SK-N-SH (cell line): ENCODE data around the gene SFPQ. TPM values are rescaled to one million over a fixed set of nuclear protein-coding genes. Genes with fewer than 3 reads are reported as not detected.
"Not testable (repeated sequence)": the region's sequence is repeated elsewhere in the genome, so short reads cannot be mapped to it uniquely, and the experiment has no call there.

ENCODE experiments used
- CTCF ChIA-PET: fragments of 300-600, 350-600 bp; formaldehyde crosslinking; extraction: SDS; loops from one replicate; lab custom pipeline; 2021; lab: Yijun Ruan, JAX
- POLR2A ChIA-PET: fragments of 350-600 bp; sonication (Branson Sonifier 250); formaldehyde crosslinking; extraction: SDS; loops from one replicate; lab custom pipeline; 2020; ENCODE audit warnings: antibody characterized with exemption, inconsistent platforms; lab: Yijun Ruan, JAX
- DNase-seq: peaks from one replicate; pipeline ENCODE4 v3.0.0; 2012
- H2AFZ ChIP-seq: fragments of 200-600 bp; sonication (generic); 2 replicates; pipeline ENCODE4 v1.8.1; 2016; ENCODE audit warnings: antibody characterized with exemption, mild to moderate bottlenecking, low read depth
- H3F3A ChIP-seq: fragments of 200-600 bp; sonication (generic); replicated peaks from 2 replicates; pipeline ENCODE3; 2016; ENCODE audit warnings: antibody characterized with exemption, mild to moderate bottlenecking; ENCODE audit not compliant: insufficient read depth
- H3K27ac ChIP-seq, 2 experiments: fragments of 200-500 bp in 1 of 2; fragments of 200-600 bp in 1 of 2; sonication (Bioruptor generic) in 1 of 2; sonication (generic), shearing (Covaris generic) in 1 of 2; 2 replicates each; pipeline versions ENCODE4 v1.5.1 to v1.6.1; 2014 to 2016; ENCODE audit warnings: low read depth in 2 of 2, inconsistent platforms in 1 of 2, low read length in 1 of 2, mild to moderate bottlenecking in 1 of 2, mixed read lengths in 1 of 2
- H3K27me3 ChIP-seq: fragments of 200-600 bp; sonication (generic), shearing (Covaris generic); 2 replicates; pipeline ENCODE4 v1.6.1; 2016; ENCODE audit warnings: mixed run types; ENCODE audit not compliant: insufficient read depth
- H3K36me3 ChIP-seq, 2 experiments: fragments of 200-500 bp in 1 of 2; fragments of 200-600 bp in 1 of 2; sonication (Bioruptor generic) in 1 of 2; sonication (generic) in 1 of 2; replicated peaks in 1 of 2; 2 replicates each; pipeline versions ENCODE3 to v1.5.1; 2014 to 2016; ENCODE audit warnings: low read length in 1 of 2, mild to moderate bottlenecking in 1 of 2; ENCODE audit not compliant: insufficient read depth in 2 of 2, control insufficient read depth in 1 of 2
- H3K4me1 ChIP-seq, 2 experiments: fragments of 200-500 bp in 1 of 2; fragments of 200-600 bp in 1 of 2; sonication (Bioruptor generic) in 1 of 2; sonication (generic), shearing (Covaris generic) in 1 of 2; 2 replicates each; pipeline versions ENCODE4 v1.5.1 to v1.6.1; 2014 to 2016; ENCODE audit warnings: low read depth in 1 of 2, low read length in 1 of 2, mixed run types in 1 of 2; ENCODE audit not compliant: insufficient read depth in 2 of 2, control insufficient read depth in 1 of 2
- H3K4me2 ChIP-seq: fragments of 200-600 bp; sonication (generic), shearing (Covaris generic); 2 replicates; pipeline ENCODE4 v1.6.1; 2017; ENCODE audit warnings: mixed run types
- H3K4me3 ChIP-seq, 2 experiments: fragments of 200-500 bp in 1 of 2; fragments of 200-600 bp in 1 of 2; sonication (Bioruptor generic) in 1 of 2; sonication (generic), shearing (Covaris generic) in 1 of 2; 2 replicates each; pipeline versions ENCODE4 v1.5.1 to v1.8.1; 2014 to 2016; ENCODE audit warnings: low read depth in 2 of 2, inconsistent platforms in 1 of 2, low read length in 1 of 2, mild to moderate bottlenecking in 1 of 2, mixed read lengths in 1 of 2, moderate library complexity in 1 of 2
- H3K79me2 ChIP-seq: fragments of 200-600 bp; sonication (generic); 2 replicates; pipeline ENCODE4 v1.8.1; 2017; ENCODE audit warnings: mild to moderate bottlenecking; ENCODE audit not compliant: insufficient read depth
- H3K9ac ChIP-seq: fragments of 200-600 bp; sonication (generic); 2 replicates; pipeline ENCODE4 v1.6.1; 2017; ENCODE audit warnings: mixed run types
- H3K9me2 ChIP-seq: fragments of 200-600 bp; sonication (generic); 2 replicates; pipeline ENCODE4 v1.6.1; 2017; ENCODE audit warnings: mixed run types
- H3K9me3 ChIP-seq: fragments of 200-600 bp; sonication (generic); 2 replicates; pipeline ENCODE4 v1.6.1; 2017; ENCODE audit warnings: mixed run types, mild to moderate bottlenecking, moderate library complexity
- H4K20me1 ChIP-seq: fragments of 200-600 bp; sonication (generic); 2 replicates; pipeline ENCODE4 v1.6.1; 2017; ENCODE audit warnings: mild to moderate bottlenecking, mixed run types; ENCODE audit not compliant: insufficient read depth
- MEF2A ChIP-seq: IDR thresholded peaks from 2 replicates; pipeline ENCODE4 v1.4.0; 2012; ENCODE audit warnings: low read depth, borderline replicate concordance
- WGBS: methylation state at CpG from one replicate; pipeline ENCODE4 v1.1.6; 2017; ENCODE audit warnings: low lambda C conversion rate; 5-methylcytosine and 5-hydroxymethylcytosine counted together
- polyA plus RNA-seq, 3 experiments: library from polyadenylated mRNA; depleted of rRNA; stranded (reverse); fragments of >200 nt; gene quantifications; 2 replicates each; pipeline ENCODE4 v1.2.3, GENCODE V29; 2012
- small RNA-seq, 7 experiments: library from RNA; depleted of rRNA; stranded (forward); fragments of <200 nt; gene quantifications; one replicate each; pipeline ENCODE3, GENCODE V24; 2012

Gene SFPQ
- polyA plus RNA-seq, 1 of the 3 experiments (the other 2 are of a cell fraction), result 85.6 TPM

DNA sequence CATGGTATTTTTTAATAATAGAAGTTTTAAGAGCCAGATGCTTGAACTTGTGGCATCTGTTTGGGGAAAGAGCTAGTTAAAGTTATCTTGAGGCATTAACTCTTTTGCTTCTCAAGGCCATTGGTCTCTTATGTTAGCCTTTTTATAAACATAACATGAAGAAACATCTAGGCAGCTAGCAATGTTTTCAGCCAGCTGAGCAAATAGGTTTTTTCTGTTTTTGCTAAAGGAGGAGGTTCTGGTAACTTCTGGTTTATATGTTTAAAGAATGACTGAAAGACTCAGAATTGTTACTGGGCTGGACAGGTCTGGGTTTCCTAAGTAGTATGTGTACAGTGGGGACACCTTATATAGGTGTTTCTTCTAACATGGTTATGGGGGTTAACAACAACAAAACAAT is 50.7 kb downstream of the SFPQ start:
- H3K9ac ChIP-seq, H3K4me3 ChIP-seq, H3K79me2 ChIP-seq, H2AFZ ChIP-seq, H3K36me3 ChIP-seq, H3K27me3 ChIP-seq, H3F3A ChIP-seq, H3K9me3 ChIP-seq, H3K9me2 ChIP-seq, CTCF ChIA-PET, H4K20me1 ChIP-seq, DNase-seq, POLR2A ChIA-PET, H3K27ac ChIP-seq, H3K4me2 ChIP-seq, H3K4me1 ChIP-seq: not testable (repeated sequence)

DNA sequence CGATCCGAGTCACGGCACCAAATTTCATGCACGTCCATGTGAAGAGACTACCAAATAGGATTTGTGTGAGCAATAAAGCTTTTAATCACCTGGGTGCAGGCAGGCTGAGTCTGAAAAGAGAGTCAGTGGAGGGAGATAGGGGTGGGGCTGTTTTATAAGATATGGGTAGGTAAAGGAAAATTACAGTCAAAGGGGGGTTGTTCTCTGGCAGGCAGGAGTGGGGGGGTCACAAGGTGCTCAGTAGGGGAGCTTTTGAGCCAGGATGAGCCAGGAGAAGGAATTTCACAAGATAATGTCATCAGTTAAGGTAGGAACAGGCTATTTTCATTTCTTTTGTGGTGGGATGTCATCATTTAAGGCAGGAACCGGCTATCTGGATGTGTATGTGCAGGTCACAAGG is 55.4 kb downstream of the SFPQ start:
- H3K9me2 ChIP-seq, H3K4me2 ChIP-seq, H3K4me3 ChIP-seq, H2AFZ ChIP-seq, H3K9ac ChIP-seq, H3K27ac ChIP-seq, CTCF ChIA-PET, H3F3A ChIP-seq, H3K27me3 ChIP-seq, H3K79me2 ChIP-seq, DNase-seq, H4K20me1 ChIP-seq, H3K9me3 ChIP-seq, H3K4me1 ChIP-seq, H3K36me3 ChIP-seq, POLR2A ChIA-PET: not testable (repeated sequence)
- WGBS, result 78% methylated on average over 5 of the region's 5 CpGs

DNA sequence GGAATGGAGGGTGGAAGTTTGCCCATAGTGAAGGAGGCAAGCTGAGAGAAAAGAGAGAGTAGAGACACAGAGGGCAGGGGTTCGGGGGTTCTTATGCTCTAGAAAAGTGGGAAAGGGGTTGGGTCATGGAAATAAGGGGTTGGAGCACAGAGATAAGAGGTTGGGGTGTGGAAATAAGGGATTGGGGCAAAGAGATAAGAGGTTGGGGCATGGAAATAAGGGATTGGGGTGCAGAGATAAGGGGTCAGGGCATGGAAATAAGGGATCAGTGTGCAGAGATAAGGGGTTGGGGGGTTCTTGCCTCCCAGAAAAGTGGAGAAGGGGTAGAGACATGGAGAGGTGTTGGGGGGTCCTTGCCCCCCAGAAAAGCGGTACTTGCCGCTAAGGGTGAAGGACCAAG is 56.2 kb downstream of the SFPQ start:
- CTCF ChIA-PET, result no interaction called here
- POLR2A ChIA-PET, result no interaction called here
- DNase-seq, result no peak
- WGBS, result 72% methylated on average over 3 of the region's 3 CpGs
- H3K4me1 ChIP-seq, result no peaks in the 10 kb centered on the region
- H4K20me1 ChIP-seq, result no peaks in the 10 kb centered on the region
- no peaks in the 10 kb centered on the region for H3K9me3 ChIP-seq
- no peaks in the 10 kb centered on the region for H3F3A ChIP-seq
- no peaks in the 10 kb centered on the region for H3K36me3 ChIP-seq
- no peaks in the 10 kb centered on the region for H3K9me2 ChIP-seq
- TF ChIP-seq MEF2A, result no peak
- H3K4me2 ChIP-seq, result no peak overlapping the region
- H3K4me3 ChIP-seq, result no peak overlapping the region
- no peak overlapping the region for H2AFZ ChIP-seq
- H3K27ac ChIP-seq, result no peak overlapping the region
- no peak overlapping the region for H3K9ac ChIP-seq
- H3K79me2 ChIP-seq, result no peaks in the 10 kb centered on the region
- H3K27me3 ChIP-seq, result no peaks in the 10 kb centered on the region

Small RNAs within 50 kb of the gene (small RNA-seq; reads per million reads assigned to genes)
- 0 reads per million in 7 experiments for gene RF00019

Other genes starting within 250 kb of the SFPQ start
- 47.4 and 61.7 TPM in 2 replicates for gene TMEM35B, start 207.8 kb downstream of the SFPQ start, polyA plus RNA-seq (2012; rRNA removed)
- gene ZMYM6, start 161.2 kb downstream of the SFPQ start, polyA plus RNA-seq (2012; rRNA removed), result 7.6 and 7.7 TPM in 2 replicates
- 4.1 and 6.4 TPM in 2 replicates for gene ZMYM1, start 113.8 kb downstream of the SFPQ start, polyA plus RNA-seq (2012; rRNA removed)
- 12.2 and 16.1 TPM in 2 replicates for gene ZMYM4, start 75.6 kb upstream of the SFPQ start, polyA plus RNA-seq (2012; rRNA removed)